Ascending aorta (tissue), 2 donors: ENCODE data around the gene ESR2. TPM values are rescaled to one million over a fixed set of nuclear protein-coding genes. Genes with fewer than 3 reads are reported as not detected.

Source experiments
- DNase-seq, 2 donors: peaks; one replicate each; pipeline ENCODE4 v3.0.0-alpha.2; 2019; ENCODE audit warnings: low spot score in 2 of 2
- H3K27ac ChIP-seq, 2 donors: fragments of 200-600 bp; sonication (generic); one replicate each; pipeline ENCODE4 v1.5.1; 2016 to 2017; ENCODE audit warnings: mild to moderate bottlenecking in 1 of 2
- H3K27me3 ChIP-seq: fragments of 200-600 bp; sonication (generic); one replicate; pipeline ENCODE4 v1.5.1; 2017
- H3K36me3 ChIP-seq, 2 donors: fragments of 200-600 bp; sonication (generic); one replicate each; pipeline ENCODE4 v1.5.1; 2016
- H3K4me1 ChIP-seq, 2 donors: fragments of 200-600 bp; sonication (generic); one replicate each; pipeline ENCODE4 v1.5.1; 2016 to 2017; ENCODE audit warnings: mild to moderate bottlenecking in 1 of 2
- H3K4me3 ChIP-seq, 2 donors: fragments of 200-600 bp; sonication (generic); one replicate each; pipeline ENCODE4 v1.5.1; 2016 to 2017; ENCODE audit warnings: mild to moderate bottlenecking in 1 of 2
- H3K9me3 ChIP-seq, 2 donors: fragments of 200-600 bp; sonication (generic); one replicate each; pipeline ENCODE4 v1.5.1; 2016
- intact Hi-C: fragments of 100-400 bp; cut with DNase I; formaldehyde crosslinking; loops from one replicate; pipeline ENCODE4 v1.15.1; 2023
- total RNA-seq: library from RNA; depleted of rRNA; stranded (reverse); fragments of >200 nt; gene quantifications from one replicate; pipeline ENCODE4 v1.1.0, GENCODE V29; 2016
- TF ChIP-seq, protein P1 (sequence below), 3 experiments: fragments of 200-600 bp in 2 of 3; fragments of 450-650 bp in 1 of 3; sonication (generic) in 2 of 3; IDR thresholded peaks; one replicate each; pipeline ENCODE4 v1.5.1; 2016 to 2019; ENCODE audit warnings: antibody characterized with exemption in 3 of 3, mild to moderate bottlenecking in 1 of 3, moderate library complexity in 1 of 3

ESR2 gene
- total RNA-seq, 1 donor from 2014 or later, result not detected

GRCh38 chr14:64235652-64236640 is 58.2 kb downstream of the ESR2 start:
- Histone ChIP-seq H3K27ac (peak overlapping the region in 1 of 2 donors; percentile 7), H3K4me3 (no peak overlapping the region), H3K36me3 (no peaks in the 10 kb centered on the region), H3K9me3 (no peaks in the 10 kb centered on the region), H3K4me1 (peaks cover 0 to 3% of the 10 kb centered on the region in 2 donors), H3K27me3 (no peaks in the 10 kb centered on the region)
- TF ChIP-seq, protein P1, sequence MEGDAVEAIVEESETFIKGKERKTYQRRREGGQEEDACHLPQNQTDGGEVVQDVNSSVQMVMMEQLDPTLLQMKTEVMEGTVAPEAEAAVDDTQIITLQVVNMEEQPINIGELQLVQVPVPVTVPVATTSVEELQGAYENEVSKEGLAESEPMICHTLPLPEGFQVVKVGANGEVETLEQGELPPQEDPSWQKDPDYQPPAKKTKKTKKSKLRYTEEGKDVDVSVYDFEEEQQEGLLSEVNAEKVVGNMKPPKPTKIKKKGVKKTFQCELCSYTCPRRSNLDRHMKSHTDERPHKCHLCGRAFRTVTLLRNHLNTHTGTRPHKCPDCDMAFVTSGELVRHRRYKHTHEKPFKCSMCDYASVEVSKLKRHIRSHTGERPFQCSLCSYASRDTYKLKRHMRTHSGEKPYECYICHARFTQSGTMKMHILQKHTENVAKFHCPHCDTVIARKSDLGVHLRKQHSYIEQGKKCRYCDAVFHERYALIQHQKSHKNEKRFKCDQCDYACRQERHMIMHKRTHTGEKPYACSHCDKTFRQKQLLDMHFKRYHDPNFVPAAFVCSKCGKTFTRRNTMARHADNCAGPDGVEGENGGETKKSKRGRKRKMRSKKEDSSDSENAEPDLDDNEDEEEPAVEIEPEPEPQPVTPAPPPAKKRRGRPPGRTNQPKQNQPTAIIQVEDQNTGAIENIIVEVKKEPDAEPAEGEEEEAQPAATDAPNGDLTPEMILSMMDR (IDR thresholded peaks at IDR 0.05), result no peak
- no peak for DNase-seq
- intact Hi-C loops, result no loop called here

GRCh38 chr14:64234877-64235651 is 59.1 kb downstream of the ESR2 start:
- H3K36me3 ChIP-seq, result peaks cover 0 to 5% of the 10 kb centered on the region in 2 donors
- no peak for DNase-seq
- TF ChIP-seq, protein P1 (IDR thresholded peaks at IDR 0.05), result no peak
- no peak overlapping the region for H3K4me3 ChIP-seq
- H3K27me3 ChIP-seq, result no peaks in the 10 kb centered on the region
- no peaks in the 10 kb centered on the region for H3K9me3 ChIP-seq
- peaks cover 0 to 3% of the 10 kb centered on the region in 2 donors for H3K4me1 ChIP-seq
- no peak overlapping the region for H3K27ac ChIP-seq
- intact Hi-C loops, result no loop called here

GRCh38 chr14:64233531-64234190 is 60.5 kb downstream of the ESR2 start:
- DNase-seq, result no peak
- Histone ChIP-seq H3K27me3 (no peaks in the 10 kb centered on the region), H3K4me3 (no peak overlapping the region), H3K9me3 (no peaks in the 10 kb centered on the region), H3K4me1 (peaks cover 0 to 3% of the 10 kb centered on the region in 2 donors), H3K27ac (no peak overlapping the region), H3K36me3 (peaks cover 0 to 19% of the 10 kb centered on the region in 2 donors)
- TF ChIP-seq, protein P1 (IDR thresholded peaks at IDR 0.05), result no peak
- intact Hi-C loops, result no loop called here

- no peak for DNase-seq
- intact Hi-C loops, result no loop called here
- no peaks in the 10 kb centered on the region for H3K9me3 ChIP-seq
- H3K27ac ChIP-seq, result no peak overlapping the region
- TF ChIP-seq, protein P1 (IDR thresholded peaks at IDR 0.05), result no peak
- H3K4me3 ChIP-seq, result no peak overlapping the region
- no peaks in the 10 kb centered on the region for H3K27me3 ChIP-seq
- H3K4me1 ChIP-seq, result peaks cover 0 to 3% of the 10 kb centered on the region in 2 donors
- H3K36me3 ChIP-seq, result peaks cover 0 to 26% of the 10 kb centered on the region in 2 donors
Observed at GRCh38 chr14:64232944-64233343, 61.2 kb downstream of the ESR2 start.

DNA sequence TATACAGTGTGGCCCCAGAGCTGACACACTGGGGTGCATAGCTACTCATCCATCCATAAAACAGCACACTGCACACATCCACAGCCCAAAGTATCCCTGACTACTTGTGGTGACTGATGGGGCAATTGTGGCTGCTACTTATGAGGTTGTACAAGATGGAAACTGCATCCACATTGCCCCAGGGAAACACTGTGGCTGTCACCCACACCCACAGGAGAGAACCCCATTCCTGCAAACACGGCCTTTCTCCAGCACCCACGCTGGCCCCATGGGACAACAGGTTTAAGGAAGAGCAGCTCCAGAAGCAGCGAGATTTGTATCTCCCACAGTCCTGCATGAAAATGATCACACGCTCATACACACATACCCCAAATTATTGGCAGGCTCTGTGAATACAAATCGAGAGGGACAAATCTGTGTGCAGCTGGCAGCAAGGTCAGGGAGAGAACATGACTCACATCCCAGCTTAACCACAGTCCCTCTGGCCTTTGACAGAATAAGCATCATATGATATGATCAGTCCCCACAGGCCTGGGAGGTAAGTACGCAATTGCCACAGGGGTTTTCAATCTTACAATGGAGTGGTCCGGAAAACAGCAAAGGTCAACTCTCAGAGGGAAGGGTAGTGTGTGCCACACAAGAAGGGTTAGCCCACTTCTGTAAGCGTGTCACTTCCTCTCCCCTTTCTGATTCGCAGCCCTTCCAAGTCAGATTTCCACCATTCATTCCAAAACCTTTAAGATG is 61.9 kb downstream of the ESR2 start:
- no peak for DNase-seq
- Histone ChIP-seq H3K27me3 (no peaks in the 10 kb centered on the region), H3K36me3 (peaks cover 0 to 33% of the 10 kb centered on the region in 2 donors), H3K4me1 (peaks cover 0 to 3% of the 10 kb centered on the region in 2 donors), H3K4me3 (no peak overlapping the region), H3K9me3 (no peaks in the 10 kb centered on the region), H3K27ac (no peak overlapping the region)
- intact Hi-C loops, result no loop called here
- TF ChIP-seq, protein P1 (IDR thresholded peaks at IDR 0.05), result no peak
